WERI-Rb-1 (cell line): ENCODE measurements around the gene POM121.
"Not testable (repeated sequence)": the region's sequence is repeated elsewhere in the genome, so short reads cannot be mapped to it uniquely, and the experiment has no call there.

Source experiments
- DNase-seq: peaks from one replicate; pipeline ENCODE4 v3.0.0-alpha.2; 2020
- H3K27ac ChIP-seq: fragments of 250-450 bp; sonication (Bioruptor Pico); 2 replicates; pipeline ENCODE4 v1.5.1; 2020; ENCODE audit warnings: mild to moderate bottlenecking, moderate library complexity
- H3K27me3 ChIP-seq: fragments of 250-450 bp; sonication (Bioruptor Pico); 2 replicates; pipeline ENCODE4 v1.5.1; 2021; ENCODE audit warnings: mild to moderate bottlenecking, low read depth, moderate library complexity; ENCODE audit not compliant: insufficient read depth, severe bottlenecking
- H3K36me3 ChIP-seq: fragments of 250-450 bp; sonication (Bioruptor Pico); 2 replicates; pipeline ENCODE4 v1.5.1; 2020; ENCODE audit warnings: mild to moderate bottlenecking, moderate library complexity
- H3K4me3 ChIP-seq: 2 replicates; pipeline ENCODE4 v1.5.1; 2011; ENCODE audit warnings: low read depth, mild to moderate bottlenecking, control low read depth, low read length
- H3K9me3 ChIP-seq: fragments of 250-450 bp; sonication (Bioruptor Pico); 2 replicates; pipeline ENCODE4 v1.5.1; 2021; ENCODE audit warnings: mild to moderate bottlenecking, moderate library complexity; ENCODE audit not compliant: severe bottlenecking
- CTCF ChIP-seq: IDR thresholded peaks from 2 replicates; pipeline ENCODE4 v1.5.1; 2011; ENCODE audit warnings: low read depth, mild to moderate bottlenecking, control low read depth, inconsistent platforms, low read length

POM121 gene

GRCh38 chr7:72914756-72915525 lies 10.0 kb upstream of the POM121 start:
- H3K27ac ChIP-seq, H3K9me3 ChIP-seq, H3K4me3 ChIP-seq, H3K36me3 ChIP-seq, H3K27me3 ChIP-seq: not testable (repeated sequence)
- DNase-seq, result peak; percentile 50
- peak; percentile 48 for TF ChIP-seq CTCF

GRCh38 chr7:72919256-72919775 lies 5.6 kb upstream of the POM121 start:
- no peak overlapping the region for H3K4me3 ChIP-seq
- no peak for TF ChIP-seq CTCF
- H3K27ac ChIP-seq, result no peak overlapping the region
- no peak for DNase-seq
- no peaks in the 10 kb centered on the region for H3K27me3 ChIP-seq
- peaks cover 6% of the 10 kb centered on the region for H3K36me3 ChIP-seq
- no peaks in the 10 kb centered on the region for H3K9me3 ChIP-seq

GRCh38 chr7:72924386-72924732 lies 536 bp upstream of the POM121 start:
- no peak for DNase-seq
- H3K4me3 ChIP-seq, result peak overlapping the region; percentile 82
- no peaks in the 10 kb centered on the region for H3K9me3 ChIP-seq
- peaks cover 28% of the 10 kb centered on the region for H3K36me3 ChIP-seq
- TF ChIP-seq CTCF, result no peak
- H3K27ac ChIP-seq, result peak overlapping the region; percentile 88
- no peaks in the 10 kb centered on the region for H3K27me3 ChIP-seq

GRCh38 chr7:72925546-72926120 lies 738 bp downstream of the POM121 start:
- peak; percentile 52 for DNase-seq
- peak overlapping the region; percentile 82 for H3K4me3 ChIP-seq
- no peaks in the 10 kb centered on the region for H3K9me3 ChIP-seq
- no peak for TF ChIP-seq CTCF
- no peaks in the 10 kb centered on the region for H3K27me3 ChIP-seq
- H3K27ac ChIP-seq, result peak overlapping the region; percentile 88
- H3K36me3 ChIP-seq, result peaks cover 37% of the 10 kb centered on the region

GRCh38 chr7:72927791-72928190 lies 2.9 kb downstream of the POM121 start:
- not testable (repeated sequence) for H3K27me3 ChIP-seq, H3K27ac ChIP-seq, DNase-seq, H3K9me3 ChIP-seq, H3K4me3 ChIP-seq
- H3K36me3 ChIP-seq, result peaks cover 43% of the 10 kb centered on the region

GRCh38 chr7:72928216-72928615 lies 3.3 kb downstream of the POM121 start:
- DNase-seq, H3K27me3 ChIP-seq, H3K9me3 ChIP-seq, H3K4me3 ChIP-seq, H3K27ac ChIP-seq: not testable (repeated sequence)
- H3K36me3 ChIP-seq, result peaks cover 43% of the 10 kb centered on the region

GRCh38 chr7:72942022-72942705 lies 17.3 kb downstream of the POM121 start:
- not testable (repeated sequence) for H3K27me3 ChIP-seq, DNase-seq, H3K27ac ChIP-seq, H3K4me3 ChIP-seq, H3K36me3 ChIP-seq, H3K9me3 ChIP-seq

GRCh38 chr7:72942956-72943355 lies 18.1 kb downstream of the POM121 start:
- not testable (repeated sequence) for H3K27me3 ChIP-seq, DNase-seq, H3K4me3 ChIP-seq, H3K36me3 ChIP-seq, H3K27ac ChIP-seq, H3K9me3 ChIP-seq

- H3K4me3 ChIP-seq, DNase-seq, H3K36me3 ChIP-seq, H3K27ac ChIP-seq, H3K9me3 ChIP-seq, H3K27me3 ChIP-seq: not testable (repeated sequence)
Observed at GRCh38 chr7:72944937-72945336, 20.0 kb downstream of the POM121 start.

- DNase-seq, H3K4me3 ChIP-seq, H3K9me3 ChIP-seq, H3K27me3 ChIP-seq, H3K27ac ChIP-seq, H3K36me3 ChIP-seq: not testable (repeated sequence)
Observed at GRCh38 chr7:72945597-72945996, 20.7 kb downstream of the POM121 start.
